HCT116 (cell line): ENCODE measurements around the gene SORBS1. TPM values are rescaled to one million over a fixed set of nuclear protein-coding genes. Genes with fewer than 3 reads are reported as not detected.

Source experiments
- ATAC-seq: fragments of 200-7000 bp; cut with Tn5 transposase; 2 replicates; pipeline ENCODE4 v1.9.1; 2020; ENCODE audit warnings: mild to moderate bottlenecking, moderate library complexity
- BruUV-seq: library from RNA; stranded (reverse); fragments of 400-500 nt; replicated peaks from 2 replicates; lab custom pipeline; 2021; lab: Mats Ljungman, UMichigan
- CTCF ChIA-PET: fragments of 300-600 bp; sonication (Branson Sonifier 250); formaldehyde crosslinking; loops from one replicate; lab custom pipeline; 2021; ENCODE audit warnings: antibody characterized with exemption; lab: Charles Lee
- POLR2A ChIA-PET: fragments of 300-600, 350-600 bp; sonication (Branson Sonifier 250); formaldehyde crosslinking; loops from one replicate; lab custom pipeline; 2021; ENCODE audit warnings: antibody characterized with exemption; lab: Charles Lee
- RAD21 ChIA-PET, 2 experiments: fragments of 300-600 bp; sonication (Branson Sonifier 250); formaldehyde crosslinking; loops; one replicate each; lab custom pipeline; 2023; ENCODE audit warnings: low total read pairs in 2 of 2; ENCODE audit not compliant: uncharacterized antibody in 2 of 2, unreplicated experiment in 2 of 2, low non-redundant PET in 1 of 2; lab: Charles Lee
- DNase-seq: peaks from one replicate; pipeline ENCODE4 v3.0.0-alpha.2; 2010; ENCODE audit warnings: low read depth, low spot score
- H2AFZ ChIP-seq: fragments of 200-600 bp; shearing (Covaris generic), sonication (generic); 2 replicates; pipeline ENCODE4 v1.6.1; 2017; ENCODE audit warnings: low read depth, mixed run types, mixed read lengths, antibody characterized with exemption, low read length; ENCODE audit not compliant: poor library complexity, severe bottlenecking
- H3K27ac ChIP-seq: 2 replicates; pipeline ENCODE4 v1.5.1; 2012; ENCODE audit warnings: low read depth, low read length
- H3K27me3 ChIP-seq: fragments of 200-600 bp; sonication (generic); 2 replicates; pipeline ENCODE4 v1.6.1; 2016; ENCODE audit warnings: mixed run types, low read length, mixed read lengths; ENCODE audit not compliant: insufficient read depth
- H3K36me3 ChIP-seq, 2 experiments: fragments of 200-500 bp in 1 of 2; fragments of 200-600 bp in 1 of 2; sonication (Bioruptor generic) in 1 of 2; sonication (generic) in 1 of 2; 2 replicates each; pipeline versions ENCODE4 v1.5.1 to v1.6.1; 2014 to 2016; ENCODE audit warnings: low read length in 2 of 2, inconsistent platforms in 1 of 2, mixed read lengths in 1 of 2, mixed run types in 1 of 2; ENCODE audit not compliant: insufficient read depth in 2 of 2, control insufficient read depth in 1 of 2
- H3K4me1 ChIP-seq, 2 experiments: fragments of 200-600 bp in 1 of 2; sonication (generic) in 1 of 2; 2 replicates each; pipeline versions ENCODE4 v1.5.1 to v1.6.1; 2012 to 2017; ENCODE audit warnings: low read length in 2 of 2, inconsistent platforms in 1 of 2, mild to moderate bottlenecking in 1 of 2, mixed read lengths in 1 of 2, mixed run types in 1 of 2, moderate library complexity in 1 of 2; ENCODE audit not compliant: insufficient read depth in 2 of 2, control insufficient read depth in 1 of 2
- H3K4me2 ChIP-seq: fragments of 200-600 bp; sonication (generic); 2 replicates; pipeline ENCODE4 v1.6.1; 2017; ENCODE audit warnings: mixed run types, low read length, mixed read lengths
- H3K4me3 ChIP-seq, 2 experiments: fragments of 200-600 bp in 1 of 2; sonication (generic) in 1 of 2; replicated peaks in 1 of 2; 2 replicates each; pipeline ENCODE4 v1.5.1; 2011 to 2016; ENCODE audit warnings: low read length in 2 of 2, control low read depth in 1 of 2, low read depth in 1 of 2, mild to moderate bottlenecking in 1 of 2, mixed read lengths in 1 of 2, mixed run types in 1 of 2
- H3K79me2 ChIP-seq: fragments of 200-600 bp; sonication (generic); 2 replicates; pipeline ENCODE4 v1.6.1; 2017; ENCODE audit warnings: mild to moderate bottlenecking, mixed run types, low read length, moderate library complexity, mixed read lengths; ENCODE audit not compliant: insufficient read depth
- H3K9ac ChIP-seq: fragments of 200-600 bp; sonication (generic); 2 replicates; pipeline ENCODE4 v1.6.1; 2016; ENCODE audit warnings: low read length, mixed read lengths
- H3K9me2 ChIP-seq: fragments of 200-600 bp; sonication (generic), shearing (Covaris generic); 2 replicates; pipeline ENCODE4 v1.6.1; 2017; ENCODE audit warnings: mixed run types, mild to moderate bottlenecking, moderate library complexity; ENCODE audit not compliant: insufficient read depth
- H3K9me3 ChIP-seq, 2 experiments: fragments of 200-500 bp in 1 of 2; fragments of 200-600 bp in 1 of 2; sonication (Bioruptor generic) in 1 of 2; sonication (generic) in 1 of 2; 2 replicates each; pipeline ENCODE4 v1.6.1; 2014 to 2017; ENCODE audit warnings: low read length in 2 of 2, mixed read lengths in 2 of 2, inconsistent platforms in 1 of 2, low read depth in 1 of 2, mild to moderate bottlenecking in 1 of 2, mixed run types in 1 of 2, moderate library complexity in 1 of 2; ENCODE audit not compliant: control insufficient read depth in 1 of 2, insufficient read depth in 1 of 2
- H4K20me1 ChIP-seq: fragments of 200-600 bp; sonication (generic), shearing (Covaris generic); 2 replicates; pipeline ENCODE4 v1.6.1; 2017; ENCODE audit warnings: mixed run types, mild to moderate bottlenecking, moderate library complexity; ENCODE audit not compliant: insufficient read depth
- EGR1 ChIP-seq: IDR thresholded peaks from 2 replicates; pipeline ENCODE4 v1.6.1; 2012; ENCODE audit warnings: low read depth
- ELF1 ChIP-seq: IDR thresholded peaks from 2 replicates; pipeline ENCODE4 v1.6.1; 2012; ENCODE audit warnings: low read depth, borderline replicate concordance
- EZH2 ChIP-seq: fragments of 200-600 bp; sonication (generic); IDR thresholded peaks from 2 replicates; pipeline ENCODE4 v1.6.1; 2017; ENCODE audit warnings: antibody characterized with exemption, mixed run types
- EZH2phosphoT487 ChIP-seq: fragments of 200-600 bp; IDR thresholded peaks from 2 replicates; pipeline ENCODE4 v1.6.1; 2018; ENCODE audit warnings: antibody characterized with exemption, borderline replicate concordance
- FOSL1 ChIP-seq: IDR thresholded peaks from 2 replicates; pipeline ENCODE4 v1.6.1; 2012; ENCODE audit warnings: low read depth
- JUND ChIP-seq: IDR thresholded peaks from 2 replicates; pipeline ENCODE4 v1.6.1; 2012
- MAX ChIP-seq: IDR thresholded peaks from 2 replicates; pipeline ENCODE4 v1.6.1; 2012
- POLR2A ChIP-seq: IDR thresholded peaks from 2 replicates; pipeline ENCODE4 v1.7.0; 2011; ENCODE audit warnings: borderline replicate concordance; ENCODE audit not compliant: insufficient read depth, insufficient read length; ENCODE audit errors: extremely low read depth
- POLR2AphosphoS5 ChIP-seq: IDR thresholded peaks from 2 replicates; pipeline ENCODE4 v1.6.1; 2011; ENCODE audit warnings: mild to moderate bottlenecking, low read depth, low read length, moderate library complexity
- RAD21 ChIP-seq: IDR thresholded peaks from 2 replicates; pipeline ENCODE4 v1.6.1; 2012; ENCODE audit warnings: low read depth, mild to moderate bottlenecking
- SIN3A ChIP-seq: IDR thresholded peaks from 2 replicates; pipeline ENCODE4 v1.6.1; 2012; ENCODE audit warnings: low read depth
- SP1 ChIP-seq: IDR thresholded peaks from 2 replicates; pipeline ENCODE4 v1.6.1; 2012; ENCODE audit warnings: low read depth
- SRF ChIP-seq: IDR thresholded peaks from 2 replicates; pipeline ENCODE4 v1.6.1; 2012; ENCODE audit warnings: low read depth
- TCF7L2 ChIP-seq: IDR thresholded peaks from 2 replicates; pipeline ENCODE4 v1.7.0; 2011; ENCODE audit warnings: borderline replicate concordance, inconsistent platforms; ENCODE audit not compliant: insufficient read depth, insufficient read length; ENCODE audit errors: extremely low read depth
- YY1 ChIP-seq: IDR thresholded peaks from 2 replicates; pipeline ENCODE4 v1.6.1; 2011; ENCODE audit warnings: low read length, low read depth, moderate library complexity, mild to moderate bottlenecking; ENCODE audit not compliant: insufficient replicate concordance; ENCODE audit errors: extremely low read depth
- ZFX ChIP-seq: fragments of 450-650 bp; IDR thresholded peaks from 2 replicates; pipeline ENCODE4 v1.6.1; 2017
- ZNF274 ChIP-seq: fragments of 200-500 bp; sonication (Bioruptor generic); IDR thresholded peaks from 2 replicates; pipeline ENCODE4 v1.6.1; 2014; ENCODE audit warnings: mild to moderate bottlenecking, low read depth, low read length, inconsistent platforms
- intact Hi-C: fragments of 100-400 bp; cut with micrococcal nuclease; formaldehyde crosslinking; loops from 2 replicates; pipeline ENCODE4 v1.10.0; 2022
- total RNA-seq: library from RNA; stranded (reverse); gene quantifications from one replicate; pipeline ENCODE4 v1.2.1, GENCODE V29; 2021; ENCODE audit not compliant: unreplicated experiment
- TF ChIP-seq, protein P1 (sequence below): IDR thresholded peaks from 2 replicates; pipeline ENCODE4 v1.6.1; 2011; ENCODE audit warnings: mild to moderate bottlenecking, low read length, moderate library complexity; ENCODE audit not compliant: insufficient replicate concordance; ENCODE audit errors: extremely low read depth
- TF ChIP-seq, protein P2 (sequence below), 3 experiments: fragments of 200-600 bp in 1 of 3; sonication (generic) in 1 of 3; IDR thresholded peaks in 2 of 3; conservative IDR thresholded peaks in 1 of 3; 2 replicates each; pipeline ENCODE4 v1.5.1; 2012 to 2017; ENCODE audit warnings: low read depth in 2 of 3, low read length in 2 of 3, antibody characterized with exemption in 1 of 3, borderline replicate concordance in 1 of 3, control low read depth in 1 of 3, mild to moderate bottlenecking in 1 of 3, mixed read lengths in 1 of 3, mixed run types in 1 of 3, moderate library complexity in 1 of 3; ENCODE audit not compliant: insufficient read depth in 1 of 3
- TF ChIP-seq, protein P3 (sequence below): IDR thresholded peaks from 2 replicates; pipeline ENCODE4 v1.6.1; 2012; ENCODE audit warnings: low read depth

The SORBS1 gene
- total RNA-seq, 1 experiment from 2014 or later: 3.4 TPM

DNA sequence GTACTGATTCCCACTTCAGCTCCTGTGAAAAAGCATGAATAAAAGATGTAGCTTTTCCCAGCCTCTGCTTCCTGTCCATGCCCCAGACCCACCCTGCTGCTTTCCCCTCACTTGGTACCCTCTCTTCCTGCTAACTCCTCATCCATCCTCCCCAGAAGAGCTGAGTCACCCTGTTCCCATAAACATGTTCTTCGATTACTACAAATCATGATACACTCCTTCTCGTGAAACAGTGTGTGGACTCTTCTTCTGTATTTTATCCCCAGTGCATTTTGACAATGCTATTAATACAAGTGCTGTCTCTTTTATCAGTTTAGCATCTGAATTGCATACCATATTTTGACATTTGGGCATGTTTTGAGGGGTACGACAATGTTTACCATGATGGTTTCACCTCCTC, 45.8 kb upstream of the SORBS1 start (continued):
- no peak for TF ChIP-seq RAD21
- no peak for TF ChIP-seq TCF7L2
- TF ChIP-seq POLR2A: no peak
- TF ChIP-seq YY1: no peak

GRCh38 chr10:95605163-95605562, 44.0 kb upstream of the SORBS1 start:
- Histone ChIP-seq H2AFZ (no peak overlapping the region), H3K9me3 (no peaks in the 10 kb centered on the region), H3K4me2 (no peak overlapping the region), H3K9ac (no peak overlapping the region), H4K20me1 (no peaks in the 10 kb centered on the region), H3K27me3 (no peaks in the 10 kb centered on the region), H3K27ac (no peak overlapping the region), H3K4me3 (no peak overlapping the region), H3K79me2 (no peaks in the 10 kb centered on the region), H3K4me1 (no peaks in the 10 kb centered on the region), H3K9me2 (no peaks in the 10 kb centered on the region), H3K36me3 (peaks cover 12 to 20% of the 10 kb centered on the region in 2 experiments; a peak in 2 of 4 replicates)
- DNase-seq (no peak), ATAC-seq (no peak)
- no TSS peak for BruUV-seq
- CTCF ChIA-PET: interaction anchor here (1.3 to 1.6 kb wide), 3 partner anchors 175 to 242 kb away, joined by 3 to 5 read pairs (median 3); no protein-coding TSS in a partner anchor
- intact Hi-C loops: no loop called here
- POLR2A ChIA-PET: no interaction called here
- TF ChIP-seq SRF (no peak), SP1 (no peak), JUND (no peak), SIN3A (no peak), TCF7L2 (no peak), ELF1 (no peak), FOSL1 (no peak), EZH2 (no peak), EZH2phosphoT487 (no peak), ZNF274 (no peak), ZFX (no peak), RAD21 (no peak), POLR2AphosphoS5 (no peak), EGR1 (no peak), MAX (no peak)
- TF ChIP-seq, protein P1, sequence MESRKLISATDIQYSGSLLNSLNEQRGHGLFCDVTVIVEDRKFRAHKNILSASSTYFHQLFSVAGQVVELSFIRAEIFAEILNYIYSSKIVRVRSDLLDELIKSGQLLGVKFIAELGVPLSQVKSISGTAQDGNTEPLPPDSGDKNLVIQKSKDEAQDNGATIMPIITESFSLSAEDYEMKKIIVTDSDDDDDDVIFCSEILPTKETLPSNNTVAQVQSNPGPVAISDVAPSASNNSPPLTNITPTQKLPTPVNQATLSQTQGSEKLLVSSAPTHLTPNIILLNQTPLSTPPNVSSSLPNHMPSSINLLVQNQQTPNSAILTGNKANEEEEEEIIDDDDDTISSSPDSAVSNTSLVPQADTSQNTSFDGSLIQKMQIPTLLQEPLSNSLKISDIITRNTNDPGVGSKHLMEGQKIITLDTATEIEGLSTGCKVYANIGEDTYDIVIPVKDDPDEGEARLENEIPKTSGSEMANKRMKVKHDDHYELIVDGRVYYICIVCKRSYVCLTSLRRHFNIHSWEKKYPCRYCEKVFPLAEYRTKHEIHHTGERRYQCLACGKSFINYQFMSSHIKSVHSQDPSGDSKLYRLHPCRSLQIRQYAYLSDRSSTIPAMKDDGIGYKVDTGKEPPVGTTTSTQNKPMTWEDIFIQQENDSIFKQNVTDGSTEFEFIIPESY: no peak
- TF ChIP-seq, protein P2, sequence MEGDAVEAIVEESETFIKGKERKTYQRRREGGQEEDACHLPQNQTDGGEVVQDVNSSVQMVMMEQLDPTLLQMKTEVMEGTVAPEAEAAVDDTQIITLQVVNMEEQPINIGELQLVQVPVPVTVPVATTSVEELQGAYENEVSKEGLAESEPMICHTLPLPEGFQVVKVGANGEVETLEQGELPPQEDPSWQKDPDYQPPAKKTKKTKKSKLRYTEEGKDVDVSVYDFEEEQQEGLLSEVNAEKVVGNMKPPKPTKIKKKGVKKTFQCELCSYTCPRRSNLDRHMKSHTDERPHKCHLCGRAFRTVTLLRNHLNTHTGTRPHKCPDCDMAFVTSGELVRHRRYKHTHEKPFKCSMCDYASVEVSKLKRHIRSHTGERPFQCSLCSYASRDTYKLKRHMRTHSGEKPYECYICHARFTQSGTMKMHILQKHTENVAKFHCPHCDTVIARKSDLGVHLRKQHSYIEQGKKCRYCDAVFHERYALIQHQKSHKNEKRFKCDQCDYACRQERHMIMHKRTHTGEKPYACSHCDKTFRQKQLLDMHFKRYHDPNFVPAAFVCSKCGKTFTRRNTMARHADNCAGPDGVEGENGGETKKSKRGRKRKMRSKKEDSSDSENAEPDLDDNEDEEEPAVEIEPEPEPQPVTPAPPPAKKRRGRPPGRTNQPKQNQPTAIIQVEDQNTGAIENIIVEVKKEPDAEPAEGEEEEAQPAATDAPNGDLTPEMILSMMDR (IDR thresholded peaks at IDR 0.05 in 2 of 3, conservative IDR thresholded peaks at IDR 0.05 in 1 of 3; ENCODE audit: borderline replicate concordance in 1 of 3, insufficient read depth in 1 of 3, low read depth in 2 of 3, low read length in 2 of 3): no peak
- TF ChIP-seq, protein P3, sequence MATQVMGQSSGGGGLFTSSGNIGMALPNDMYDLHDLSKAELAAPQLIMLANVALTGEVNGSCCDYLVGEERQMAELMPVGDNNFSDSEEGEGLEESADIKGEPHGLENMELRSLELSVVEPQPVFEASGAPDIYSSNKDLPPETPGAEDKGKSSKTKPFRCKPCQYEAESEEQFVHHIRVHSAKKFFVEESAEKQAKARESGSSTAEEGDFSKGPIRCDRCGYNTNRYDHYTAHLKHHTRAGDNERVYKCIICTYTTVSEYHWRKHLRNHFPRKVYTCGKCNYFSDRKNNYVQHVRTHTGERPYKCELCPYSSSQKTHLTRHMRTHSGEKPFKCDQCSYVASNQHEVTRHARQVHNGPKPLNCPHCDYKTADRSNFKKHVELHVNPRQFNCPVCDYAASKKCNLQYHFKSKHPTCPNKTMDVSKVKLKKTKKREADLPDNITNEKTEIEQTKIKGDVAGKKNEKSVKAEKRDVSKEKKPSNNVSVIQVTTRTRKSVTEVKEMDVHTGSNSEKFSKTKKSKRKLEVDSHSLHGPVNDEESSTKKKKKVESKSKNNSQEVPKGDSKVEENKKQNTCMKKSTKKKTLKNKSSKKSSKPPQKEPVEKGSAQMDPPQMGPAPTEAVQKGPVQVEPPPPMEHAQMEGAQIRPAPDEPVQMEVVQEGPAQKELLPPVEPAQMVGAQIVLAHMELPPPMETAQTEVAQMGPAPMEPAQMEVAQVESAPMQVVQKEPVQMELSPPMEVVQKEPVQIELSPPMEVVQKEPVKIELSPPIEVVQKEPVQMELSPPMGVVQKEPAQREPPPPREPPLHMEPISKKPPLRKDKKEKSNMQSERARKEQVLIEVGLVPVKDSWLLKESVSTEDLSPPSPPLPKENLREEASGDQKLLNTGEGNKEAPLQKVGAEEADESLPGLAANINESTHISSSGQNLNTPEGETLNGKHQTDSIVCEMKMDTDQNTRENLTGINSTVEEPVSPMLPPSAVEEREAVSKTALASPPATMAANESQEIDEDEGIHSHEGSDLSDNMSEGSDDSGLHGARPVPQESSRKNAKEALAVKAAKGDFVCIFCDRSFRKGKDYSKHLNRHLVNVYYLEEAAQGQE: no peak
- RAD21 ChIA-PET: no interaction called here
